Muscle of back (tissue), 11 donors: Measurements from ENCODE around the gene GC. TPM values are rescaled to one million over a fixed set of nuclear protein-coding genes. Genes with fewer than 3 reads are reported as not detected.
A peak's percentile ranks its signal among the peaks of the same experiment; 100 is the strongest.
"Not testable (repeated sequence)": the region's sequence is repeated elsewhere in the genome, so short reads cannot be mapped to it uniquely, and the experiment has no call there.

Experiments
- DNase-seq, 3 donors: peaks; one replicate each; pipeline versions ENCODE4 v3.0.0 to v3.0.0-alpha.2; 2013
- polyA plus RNA-seq, 10 donors: library from polyadenylated mRNA; unstranded; fragments of 120-200 nt; gene quantifications; one replicate each; pipeline ENCODE4 v1.2.1, GENCODE V29; 2013; ENCODE audit not compliant: insufficient read length in 10 of 10

The GC gene
- polyA plus RNA-seq, 10 donors, result 0.39 to 1.4 TPM; not detected in 8

DNA sequence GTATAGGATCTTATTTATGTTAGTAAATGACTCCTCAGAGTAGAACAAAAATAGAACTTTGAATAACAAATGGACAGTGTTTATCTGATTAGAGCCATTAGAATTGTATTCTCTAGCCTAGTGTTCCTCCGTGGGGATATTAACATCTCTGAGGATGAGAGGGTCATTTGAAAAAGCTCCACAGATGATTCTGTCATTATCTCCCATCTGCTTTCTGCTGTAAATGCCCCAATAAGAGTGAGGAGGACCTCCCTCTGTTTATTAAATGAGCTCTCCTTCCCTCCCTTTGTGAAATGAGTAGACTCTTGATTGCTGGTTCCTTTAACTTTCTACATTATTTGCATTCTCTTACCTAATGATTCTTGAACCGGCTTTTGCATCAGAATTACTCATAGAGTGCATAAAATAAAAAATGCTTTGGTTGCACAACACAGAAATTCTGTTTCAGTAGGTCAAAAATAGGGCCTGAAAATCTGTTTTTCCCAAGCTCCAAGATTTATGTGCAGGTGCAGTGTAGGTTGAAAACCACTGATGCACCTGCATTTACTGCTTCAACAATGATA is 18.0 kb downstream of the GC start:
- no peak for DNase-seq

- DNase-seq, result peak in 1 of 3 donors; percentile 10
Measured at GRCh38 chr4:71765350-71765749, 18.5 kb downstream of the GC start.

- no peak for DNase-seq
Measured at GRCh38 chr4:71752383-71753042, 31.4 kb downstream of the GC start.

- no peak for DNase-seq
Measured at GRCh38 chr4:71749008-71749594, 34.8 kb downstream of the GC start.

GRCh38 chr4:71746379-71746778 is 37.5 kb downstream of the GC start:
- no peak for DNase-seq

DNA sequence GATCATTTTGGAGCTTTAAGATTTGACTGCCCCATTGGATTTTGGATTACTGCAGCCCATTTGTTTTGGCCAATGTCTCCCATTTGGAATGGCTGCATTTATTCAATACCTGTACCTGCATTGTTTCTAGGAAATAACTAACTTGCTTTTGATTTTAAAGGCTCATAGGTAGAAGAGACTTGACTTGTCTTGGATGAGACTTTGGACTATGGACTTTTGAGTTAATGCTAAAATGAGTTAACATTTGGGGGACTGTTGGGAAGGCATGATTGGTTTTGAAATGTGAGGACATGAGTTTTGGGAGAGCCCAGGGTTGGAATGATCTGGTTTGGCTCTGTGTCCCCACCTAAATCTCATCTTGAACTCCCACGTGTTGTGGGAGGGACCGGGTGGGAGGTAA is 45.1 kb downstream of the GC start:
- DNase-seq, result not testable (repeated sequence)

DNA sequence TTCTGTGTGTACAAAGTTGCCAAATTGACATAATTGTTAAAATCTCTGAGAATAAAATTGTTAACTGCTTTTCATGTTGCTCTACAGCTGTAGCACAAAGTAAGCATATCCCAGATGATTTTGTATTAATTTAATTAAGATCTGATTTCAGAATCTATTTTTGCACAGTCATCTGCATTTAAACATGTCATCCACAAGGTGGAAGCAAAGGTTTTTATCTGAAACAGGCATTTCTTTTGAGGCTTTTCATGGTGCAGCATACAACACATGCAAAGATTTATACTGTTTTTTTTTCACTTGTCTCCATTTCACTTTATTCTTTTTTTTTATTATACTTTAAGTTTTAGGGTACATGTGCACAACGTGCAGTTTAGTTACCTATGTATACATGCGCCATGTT is 51.2 kb downstream of the GC start:
- DNase-seq, result peak in 1 of 3 donors; percentile 15

GRCh38 chr4:71732066-71732465 is 51.8 kb downstream of the GC start:
- no peak for DNase-seq

DNA sequence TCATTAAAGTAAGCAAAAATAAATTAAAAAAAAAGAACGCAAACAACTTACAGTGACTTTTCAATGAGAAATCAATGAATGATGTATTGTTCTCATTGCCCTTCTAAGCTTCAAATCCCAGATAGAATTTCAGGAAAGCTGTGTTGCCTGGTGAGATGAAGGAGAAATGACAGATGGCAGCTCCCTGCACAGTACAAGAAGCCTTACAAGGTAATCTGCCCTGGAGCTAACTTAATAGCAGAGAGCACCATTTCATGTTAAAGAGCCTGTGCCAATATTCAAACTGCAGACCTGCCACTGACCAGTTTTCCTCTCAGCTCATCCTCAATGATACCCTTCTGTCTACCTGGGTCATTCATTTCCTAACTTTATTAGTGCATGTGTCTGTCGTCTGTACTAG is 54.0 kb downstream of the GC start:
- DNase-seq, result no peak

GRCh38 chr4:71713611-71714203 is 70.2 kb downstream of the GC start:
- peak; percentile 49 to 68 (median 50) for DNase-seq

DNA sequence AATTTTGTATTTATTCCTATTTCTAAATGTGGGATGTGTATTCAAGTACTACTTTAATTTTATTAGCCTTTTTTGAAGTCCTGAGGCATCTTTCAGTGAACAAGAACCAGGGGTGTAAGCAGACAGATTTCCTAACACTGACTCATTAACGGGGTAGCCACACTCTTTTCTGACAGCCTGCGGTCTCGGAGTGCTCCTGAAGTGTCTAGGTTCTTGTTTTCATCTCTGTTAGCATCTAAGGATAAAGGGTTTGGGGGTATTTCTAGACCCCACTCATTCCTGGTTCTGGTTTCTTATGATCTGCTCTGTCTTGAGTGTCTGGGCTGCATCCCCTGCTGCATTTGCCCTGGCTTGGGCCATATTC is 71.9 kb downstream of the GC start:
- no peak for DNase-seq

- no peak for DNase-seq
Measured at GRCh38 chr4:71711044-71711984, 72.6 kb downstream of the GC start.

GRCh38 chr4:71709961-71710360 is 73.9 kb downstream of the GC start:
- no peak for DNase-seq

GRCh38 chr4:71698141-71698540 is 85.7 kb downstream of the GC start:
- no peak for DNase-seq

GRCh38 chr4:71697031-71697430 is 86.8 kb downstream of the GC start:
- DNase-seq, result no peak

DNA sequence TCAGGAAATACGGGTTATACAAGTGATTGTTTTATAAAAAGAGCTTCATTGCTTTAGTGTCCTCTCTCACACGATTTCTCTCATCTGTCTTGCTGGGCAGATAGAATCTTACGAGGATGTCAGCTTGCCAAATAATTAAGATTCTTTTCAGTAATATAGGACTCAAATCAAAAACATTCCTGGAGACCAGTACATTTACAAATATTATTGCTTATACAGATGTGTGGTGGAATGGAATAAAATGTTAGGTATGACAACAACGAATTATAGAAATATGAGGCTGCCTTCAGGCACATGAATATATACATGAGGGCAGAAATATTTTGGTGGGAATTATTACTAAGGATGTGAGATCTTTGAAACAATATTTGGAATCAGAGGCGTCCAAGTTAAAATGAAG is 88.9 kb downstream of the GC start:
- DNase-seq, result no peak

DNA sequence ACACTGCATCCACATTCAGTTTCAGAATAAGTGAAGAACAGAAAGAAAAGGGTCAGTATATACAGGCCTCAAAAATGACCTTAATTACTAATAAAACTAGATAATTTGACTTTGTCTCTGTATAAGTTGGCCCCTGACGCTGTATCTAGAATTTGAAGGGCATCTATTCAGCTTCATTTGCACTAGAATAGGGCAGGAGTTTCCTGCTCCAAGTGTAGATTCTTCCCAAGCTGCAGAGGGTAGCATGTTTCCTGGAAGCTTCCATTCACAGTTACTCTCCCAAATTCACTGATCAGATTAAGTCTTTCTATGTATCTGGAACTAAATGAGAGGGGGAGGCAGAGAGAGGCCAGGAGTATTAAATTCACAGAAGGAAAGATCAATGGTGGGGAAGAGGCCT is 90.9 kb downstream of the GC start:
- no peak for DNase-seq

DNA sequence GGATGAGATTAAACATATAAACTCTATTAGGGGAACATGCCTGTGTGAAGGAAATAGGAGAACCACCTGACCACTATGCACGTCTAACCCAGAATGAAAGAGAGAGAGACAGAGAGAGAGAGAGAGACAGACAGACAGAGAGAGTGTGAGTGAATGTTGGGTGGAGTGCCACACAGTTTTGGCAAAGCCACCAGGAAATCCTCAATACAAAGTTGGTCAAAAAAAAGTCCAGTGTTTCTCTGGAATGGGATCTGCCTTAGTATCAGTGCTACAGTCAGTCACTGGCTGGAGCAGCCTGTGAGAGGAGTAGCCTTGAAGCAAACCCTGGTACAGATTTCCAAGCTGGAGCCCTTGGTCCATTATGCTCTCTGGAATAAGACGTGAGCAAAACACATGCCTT is 91.7 kb downstream of the GC start:
- no peak for DNase-seq
